HG03520 (cell line): ENCODE results near the gene WHAMM.
"Not testable (repeated sequence)": the region's sequence is repeated elsewhere in the genome, so short reads cannot be mapped to it uniquely, and the experiment has no call there.

ENCODE experiments used
- ATAC-seq: cut with Tn5 transposase; IDR thresholded peaks from one replicate; pipeline ENCODE4 v1.9.1; 2021; ENCODE audit warnings: mild to moderate bottlenecking, moderate library complexity; ENCODE audit not compliant: unreplicated experiment

WHAMM gene

DNA sequence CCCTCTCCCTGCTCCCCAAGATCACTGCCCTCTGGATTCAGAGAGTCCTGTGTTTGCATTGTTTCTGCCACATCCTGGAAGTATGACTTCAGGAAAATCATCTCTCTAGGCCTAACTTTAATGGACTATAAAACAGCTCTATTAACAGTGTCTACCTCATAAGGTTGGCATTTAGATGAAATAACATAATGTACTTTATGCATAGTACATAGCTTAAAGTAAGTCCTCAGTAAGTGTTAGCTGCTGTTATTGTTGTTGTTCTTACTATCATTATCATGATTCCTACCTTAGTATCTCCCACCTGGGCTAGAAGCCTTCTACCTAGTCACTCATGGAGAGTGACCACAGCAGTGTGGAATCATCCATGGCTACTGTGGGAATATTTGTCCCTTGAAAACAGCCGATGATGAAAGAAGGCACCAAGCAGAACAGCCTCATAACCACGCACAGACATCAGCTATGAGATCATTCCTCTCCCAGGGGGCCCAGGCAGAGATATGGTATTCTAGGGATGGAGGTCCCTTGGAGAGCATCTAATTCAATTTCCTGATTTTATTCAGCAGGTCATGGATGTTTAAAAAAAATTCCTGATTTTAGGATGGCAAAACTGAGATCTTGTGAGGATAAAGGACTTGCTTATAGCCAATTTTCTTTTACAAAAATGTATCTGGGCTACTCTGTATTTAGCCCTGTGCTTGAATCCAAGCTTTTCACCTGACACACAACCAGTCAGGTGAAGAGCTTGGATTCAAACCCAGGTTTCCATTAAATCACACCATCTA is 5.4 kb upstream of the WHAMM start:
- no peak for ATAC-seq

DNA sequence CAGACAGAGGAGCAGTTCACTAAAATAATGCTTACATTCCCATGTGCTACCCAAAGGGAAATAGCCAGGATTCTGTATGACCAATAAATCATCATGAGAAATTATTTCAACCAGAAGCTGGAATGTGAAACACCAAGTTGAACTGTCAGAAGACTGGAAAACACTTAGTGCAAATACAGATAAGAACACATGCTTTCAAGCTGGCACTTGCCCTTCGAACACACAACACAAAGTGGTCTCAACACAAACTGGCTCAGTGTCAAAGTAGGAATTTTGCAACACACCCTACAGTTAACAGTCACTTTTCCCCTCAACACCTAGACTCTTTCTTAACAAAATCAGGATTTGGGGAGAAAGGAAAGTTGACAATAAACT is 4.9 kb upstream of the WHAMM start:
- ATAC-seq, result no peak

DNA sequence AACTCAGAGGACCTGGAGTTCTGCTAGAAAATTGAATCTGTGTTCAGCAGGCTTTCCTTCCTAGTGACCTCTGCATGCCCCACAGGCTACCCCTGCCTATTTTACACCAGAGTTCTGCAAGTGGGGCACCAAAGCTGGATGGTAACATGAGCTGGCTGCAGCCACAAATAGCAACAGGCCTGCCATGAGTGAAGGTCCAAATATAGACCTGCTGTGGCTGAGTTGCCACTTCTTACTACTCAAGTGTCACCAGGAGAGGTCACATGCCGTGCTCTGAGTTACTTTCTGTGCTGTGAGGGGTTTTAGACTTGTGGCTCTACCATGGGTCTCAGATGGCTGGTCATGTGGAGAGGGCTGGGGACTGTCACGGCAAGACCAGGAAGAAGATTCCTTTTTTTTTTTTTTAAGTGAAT is 3.4 kb upstream of the WHAMM start, which contains the start of gene FSD2:
TSS of gene FSD2 (minus strand) at position 76 of the 413 bp plus-strand sequence. CDS start 18,679 bp downstream, outside the sequence.
- peak; percentile 41 for ATAC-seq

DNA sequence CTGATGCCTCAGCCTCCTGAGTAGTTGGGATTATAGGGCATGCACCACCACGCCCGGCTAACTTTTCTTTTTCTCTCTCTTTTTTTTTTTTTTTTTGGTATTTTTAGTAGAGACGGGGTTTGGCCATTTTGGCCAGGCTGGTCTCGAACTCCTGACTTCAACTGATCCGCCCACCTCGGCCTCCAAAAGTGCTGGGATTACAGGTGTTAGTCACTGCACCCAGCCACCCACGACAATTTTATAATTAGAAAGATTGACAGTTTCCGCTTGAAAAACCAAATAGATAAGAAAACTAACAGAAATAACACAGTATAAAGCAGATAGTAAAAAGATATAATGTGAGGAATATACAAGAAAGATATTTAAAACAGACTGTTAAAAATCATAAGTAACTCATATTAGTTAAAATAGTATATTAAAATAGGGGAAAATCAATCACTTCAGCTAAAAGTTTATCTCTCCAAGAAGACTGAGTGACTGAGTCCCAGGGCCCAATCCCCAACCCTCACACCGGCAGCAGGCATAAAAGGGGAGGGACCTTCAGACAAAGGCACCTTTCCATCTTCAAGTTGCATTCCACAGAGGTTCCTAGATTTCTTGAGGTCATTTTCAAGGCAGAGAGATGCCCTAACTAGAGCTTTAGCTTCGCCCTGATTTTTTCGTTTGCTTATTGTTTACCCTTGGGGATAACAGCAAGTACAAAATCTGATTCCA is 1.4 kb upstream of the WHAMM start:
- ATAC-seq, result no peak

DNA sequence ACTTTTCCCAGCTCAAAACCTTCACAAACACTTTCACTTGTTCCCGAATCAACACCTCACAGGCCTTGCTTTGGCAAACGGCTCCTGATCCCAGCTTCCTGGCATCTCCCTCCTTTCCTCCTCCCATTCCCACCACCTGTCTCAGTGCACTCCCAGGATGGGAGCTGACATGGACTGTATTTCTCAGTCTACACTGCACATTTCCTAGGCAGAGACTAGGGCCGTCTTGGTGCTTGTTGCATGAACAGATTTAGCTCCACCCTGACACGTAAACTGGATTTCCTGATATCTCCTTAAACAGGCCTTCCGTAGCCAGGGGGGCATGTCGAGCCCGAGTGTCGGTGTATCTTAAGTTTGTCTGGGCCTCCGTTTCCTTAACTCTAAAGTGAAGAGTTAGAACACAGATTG is 790 bp upstream of the WHAMM start:
- ATAC-seq, result no peak

DNA sequence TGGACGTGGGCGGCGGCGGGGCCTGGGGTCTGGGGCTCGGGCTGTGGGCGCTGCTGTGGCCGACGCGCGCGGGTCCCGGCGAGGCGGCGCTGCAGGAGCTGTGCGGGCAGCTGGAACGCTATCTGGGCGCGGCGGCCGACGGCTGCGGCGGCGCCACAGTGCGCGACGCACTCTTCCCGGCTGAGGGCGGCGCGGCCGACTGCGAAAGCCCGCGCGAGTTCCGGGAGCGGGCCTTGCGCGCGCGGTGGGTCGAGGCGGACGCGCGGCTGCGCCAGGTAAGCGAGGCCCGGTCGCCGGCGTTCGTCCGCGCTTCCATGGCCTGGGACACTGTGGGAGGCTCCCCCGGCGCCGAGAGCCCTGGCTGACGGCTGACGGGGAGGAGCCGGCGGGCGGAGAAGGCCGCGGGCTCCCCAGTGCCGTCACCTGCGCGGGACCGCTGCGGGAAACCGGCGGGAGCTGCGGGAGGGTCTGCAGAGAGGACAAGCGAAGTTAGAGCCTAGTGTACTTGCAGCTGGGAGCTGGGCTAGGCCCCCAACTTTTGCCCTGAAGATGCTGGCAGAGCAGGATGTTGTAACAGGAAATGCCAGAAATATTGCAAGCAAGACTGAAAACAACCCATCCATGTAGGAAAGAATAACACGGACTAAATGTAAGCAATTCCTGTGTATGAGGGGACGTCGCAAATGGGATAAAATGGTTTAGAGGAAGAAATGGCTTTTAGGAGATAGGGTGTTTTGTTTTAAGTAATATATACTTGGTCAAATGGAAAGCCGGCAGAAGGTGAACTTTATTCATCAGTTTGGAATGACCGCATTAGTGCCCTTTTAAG is 847 bp downstream of the WHAMM start:
- ATAC-seq, result peak; percentile 8

DNA sequence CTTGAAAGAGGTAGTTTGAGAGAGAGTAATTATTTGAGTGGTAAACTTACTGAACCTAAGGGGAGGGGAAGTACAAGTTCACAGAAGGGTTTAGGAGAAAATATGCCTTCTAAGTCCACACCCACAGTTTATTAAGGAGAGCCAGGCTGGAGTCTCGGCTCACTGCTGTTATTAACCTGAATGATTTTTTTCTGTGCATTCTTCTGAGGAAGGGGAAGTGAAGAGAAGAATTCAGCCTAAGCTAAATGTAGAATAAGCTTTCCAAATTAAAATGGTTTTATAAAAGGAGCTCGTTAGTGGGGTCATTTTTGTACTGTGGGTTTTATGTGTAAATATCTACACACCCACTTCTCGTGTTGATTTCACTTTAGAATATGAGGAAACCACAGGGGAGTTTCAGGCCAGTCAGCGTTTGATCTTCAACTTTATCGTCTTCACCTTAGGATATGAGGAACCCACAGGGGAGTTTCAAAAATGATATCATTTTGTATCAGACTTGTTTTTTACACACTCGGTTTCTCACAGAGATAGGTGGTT is 1.5 kb downstream of the WHAMM start:
- no peak for ATAC-seq

DNA sequence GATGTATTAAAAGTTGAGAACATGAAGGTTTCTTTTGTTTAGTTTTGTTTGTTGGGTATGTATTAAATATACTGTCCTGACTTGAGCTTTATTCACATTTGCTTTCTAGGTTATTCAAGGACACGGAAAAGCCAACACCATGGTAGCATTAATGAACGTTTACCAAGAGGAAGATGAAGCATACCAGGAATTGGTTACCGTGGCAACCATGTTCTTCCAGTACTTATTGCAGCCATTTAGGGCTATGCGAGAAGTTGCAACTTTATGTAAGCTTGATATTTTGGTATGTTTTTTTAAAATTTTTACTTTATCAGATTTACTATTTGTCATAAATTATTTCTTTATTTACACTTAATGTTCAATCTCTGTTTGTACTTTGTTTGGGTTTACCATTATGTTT is 3.6 kb downstream of the WHAMM start:
- ATAC-seq, result no peak

DNA sequence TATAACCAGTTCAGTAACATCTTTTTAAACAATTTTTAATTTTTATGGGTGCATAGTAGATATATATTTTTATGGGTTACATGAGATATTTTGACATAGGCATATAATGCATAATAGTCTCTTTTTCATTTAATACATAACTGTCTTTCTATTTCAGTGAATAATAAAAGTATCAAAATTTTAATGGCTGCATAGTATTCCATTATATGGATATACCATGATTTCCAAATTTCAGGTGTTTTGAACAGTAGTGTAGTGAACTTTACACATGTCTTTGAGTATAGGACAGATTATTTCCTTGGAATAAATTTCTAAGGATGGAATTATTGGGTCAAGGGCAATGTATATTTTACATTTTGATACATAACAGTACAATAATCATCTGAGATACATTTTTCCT is 10.7 kb downstream of the WHAMM start:
- no peak for ATAC-seq

DNA sequence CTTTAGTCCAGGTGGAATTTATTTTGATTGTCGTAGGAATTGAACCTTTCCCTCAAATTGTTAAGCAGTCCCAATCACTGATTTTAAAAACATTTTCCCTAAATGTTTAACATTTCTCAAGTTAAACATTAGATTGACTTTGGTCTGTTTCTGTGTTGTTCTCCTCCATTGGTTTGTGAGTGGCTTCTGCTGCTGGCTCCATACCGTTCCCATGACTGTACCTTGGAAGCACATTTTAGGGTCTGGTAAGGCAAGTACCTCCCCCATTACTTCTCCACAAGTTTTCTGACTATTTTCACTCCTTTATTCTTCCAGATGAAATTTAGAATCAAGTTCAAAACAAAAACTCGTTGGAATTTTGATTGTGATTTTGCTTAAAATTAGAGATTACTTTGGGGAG is 12.0 kb downstream of the WHAMM start:
- ATAC-seq, result not testable (repeated sequence)

DNA sequence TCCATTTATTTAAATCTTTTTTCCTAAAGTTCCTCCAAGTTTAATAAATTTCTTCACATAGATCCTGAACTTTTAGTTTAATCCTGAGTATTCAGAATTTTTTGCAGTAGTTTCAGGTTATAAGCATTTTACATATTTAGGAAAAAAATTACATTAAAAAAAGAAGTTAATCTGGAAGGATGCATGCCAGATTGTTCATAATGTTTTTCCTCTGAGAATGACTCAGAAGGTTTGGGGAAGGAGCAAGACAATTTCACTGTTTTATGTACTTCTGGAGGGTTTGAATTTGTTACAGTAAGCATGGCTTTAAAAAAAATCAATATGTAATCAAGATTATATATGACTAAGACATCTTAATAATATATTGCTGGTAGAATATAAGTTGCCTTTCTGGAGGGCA is 12.4 kb downstream of the WHAMM start:
- ATAC-seq, result not testable (repeated sequence)

DNA sequence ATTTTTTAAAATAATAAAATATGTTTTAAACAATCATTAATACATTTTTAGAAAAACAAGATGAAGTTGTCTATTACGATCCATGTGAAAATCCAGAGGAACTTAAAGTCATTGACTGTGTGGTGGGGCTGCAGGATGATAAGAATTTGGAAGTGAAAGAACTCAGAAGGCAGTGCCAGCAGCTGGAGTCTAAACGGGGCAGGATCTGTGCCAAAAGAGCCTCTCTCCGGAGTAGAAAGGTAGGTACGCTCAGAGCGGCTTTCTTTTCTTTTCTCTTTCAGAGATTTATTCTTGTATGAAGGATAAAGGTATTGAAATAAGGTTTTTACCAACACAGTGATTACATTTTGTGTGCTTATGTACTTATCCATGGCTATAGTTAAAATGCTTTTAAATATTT is 13.6 kb downstream of the WHAMM start:
- no peak for ATAC-seq

DNA sequence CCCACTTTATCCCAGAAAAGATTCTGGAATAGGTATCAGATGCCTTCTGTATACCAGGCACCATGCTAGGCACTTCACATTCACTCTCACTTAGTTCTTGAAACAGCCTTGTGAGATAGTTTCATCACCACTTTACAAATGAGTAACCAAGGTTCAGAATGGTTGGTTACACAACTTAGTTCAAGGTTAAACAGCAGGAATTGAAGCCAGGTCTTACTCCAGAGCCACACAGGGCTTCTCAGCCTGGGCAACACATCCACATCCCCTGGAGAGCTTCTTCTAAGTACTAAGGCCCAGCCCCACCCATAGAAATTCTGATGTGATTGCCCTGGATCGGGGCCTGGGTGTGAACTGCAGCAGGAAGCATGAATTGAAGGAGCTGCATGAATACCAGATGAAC is 18.6 kb downstream of the WHAMM start:
- ATAC-seq, result no peak

DNA sequence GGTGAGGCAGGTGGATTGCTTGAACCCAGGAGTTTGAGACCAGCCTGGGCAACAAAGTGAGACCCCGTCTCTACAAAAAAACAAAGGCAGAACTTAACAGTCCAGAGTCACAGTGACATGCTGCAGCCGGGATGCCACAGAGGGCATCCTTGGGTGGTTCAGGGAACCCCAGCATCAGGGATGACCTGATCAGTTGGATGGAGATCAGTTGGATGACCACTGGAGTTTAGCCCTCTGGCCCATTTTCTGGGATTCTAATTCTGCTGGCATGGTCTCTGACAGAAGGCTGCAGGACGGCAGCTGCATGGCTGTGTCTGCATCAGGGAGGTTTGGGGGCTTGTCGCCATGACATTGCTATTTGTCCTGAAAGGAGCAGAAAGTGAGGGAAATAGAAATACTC is 19.8 kb downstream of the WHAMM start:
- ATAC-seq, result no peak

DNA sequence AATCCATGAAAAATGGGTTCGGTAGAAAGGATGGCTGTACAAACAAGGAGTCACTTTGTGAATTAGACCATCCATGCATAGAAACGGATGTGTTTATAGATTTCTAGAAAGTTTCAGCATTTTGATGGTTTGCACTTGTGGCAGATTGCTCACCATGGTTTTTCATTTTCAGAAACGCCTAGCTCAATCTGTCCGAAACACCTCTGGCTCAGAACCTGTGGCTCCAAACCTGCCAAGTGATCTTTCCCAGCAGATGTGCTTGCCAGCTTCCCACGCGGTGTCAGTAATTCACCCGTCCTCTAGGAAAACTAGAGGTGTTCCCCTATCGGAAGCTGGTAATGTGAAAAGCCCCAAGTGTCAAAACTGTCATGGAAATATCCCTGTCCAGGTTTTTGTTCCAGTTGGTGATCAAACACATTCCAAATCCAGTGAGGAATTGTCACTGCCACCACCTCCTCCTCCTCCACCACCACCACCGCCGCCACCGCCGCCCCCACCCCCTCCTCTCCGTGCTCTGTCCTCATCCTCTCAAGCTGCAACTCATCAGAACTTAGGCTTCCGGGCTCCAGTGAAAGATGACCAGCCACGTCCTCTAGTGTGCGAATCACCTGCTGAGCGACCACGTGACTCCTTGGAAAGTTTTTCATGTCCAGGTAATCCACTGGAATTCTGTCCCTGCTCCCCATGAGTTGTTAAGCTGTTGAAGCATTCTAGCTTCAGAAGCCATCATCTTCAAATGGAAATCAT is 21.2 kb downstream of the WHAMM start:
- no peak for ATAC-seq

DNA sequence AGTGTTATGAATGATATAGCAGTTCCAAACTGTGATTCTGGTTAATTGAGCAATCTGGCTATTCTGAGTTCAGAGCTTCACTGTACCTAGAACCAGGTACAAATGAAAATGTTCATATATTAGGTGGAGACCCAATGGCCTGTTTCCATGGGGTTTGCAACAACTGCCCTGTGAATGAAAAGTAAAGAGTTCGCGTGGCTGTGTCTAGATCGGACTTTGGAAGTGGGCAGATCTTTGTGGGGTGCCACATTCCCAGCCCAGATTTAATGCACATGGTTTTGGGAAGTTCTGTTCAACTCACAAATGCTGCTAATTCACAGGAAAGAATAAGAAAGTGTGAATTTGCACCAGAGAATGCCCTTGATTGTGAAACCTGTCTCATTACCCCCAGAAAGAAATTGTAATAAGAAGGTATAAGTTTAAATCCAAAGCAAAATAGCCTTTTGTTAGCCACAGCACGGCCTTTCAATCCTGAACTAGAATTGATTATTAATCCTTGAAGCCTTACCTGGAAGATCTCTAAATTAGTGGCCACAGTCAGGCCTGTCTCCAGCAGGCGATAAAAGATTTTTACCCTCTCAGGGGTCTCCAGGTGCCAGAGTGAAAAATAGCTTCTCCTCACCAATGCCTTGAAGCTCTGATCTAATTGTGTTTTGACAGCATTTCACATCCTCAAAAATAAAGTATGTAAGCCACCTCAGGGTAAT is 22.6 kb downstream of the WHAMM start:
- no peak for ATAC-seq

DNA sequence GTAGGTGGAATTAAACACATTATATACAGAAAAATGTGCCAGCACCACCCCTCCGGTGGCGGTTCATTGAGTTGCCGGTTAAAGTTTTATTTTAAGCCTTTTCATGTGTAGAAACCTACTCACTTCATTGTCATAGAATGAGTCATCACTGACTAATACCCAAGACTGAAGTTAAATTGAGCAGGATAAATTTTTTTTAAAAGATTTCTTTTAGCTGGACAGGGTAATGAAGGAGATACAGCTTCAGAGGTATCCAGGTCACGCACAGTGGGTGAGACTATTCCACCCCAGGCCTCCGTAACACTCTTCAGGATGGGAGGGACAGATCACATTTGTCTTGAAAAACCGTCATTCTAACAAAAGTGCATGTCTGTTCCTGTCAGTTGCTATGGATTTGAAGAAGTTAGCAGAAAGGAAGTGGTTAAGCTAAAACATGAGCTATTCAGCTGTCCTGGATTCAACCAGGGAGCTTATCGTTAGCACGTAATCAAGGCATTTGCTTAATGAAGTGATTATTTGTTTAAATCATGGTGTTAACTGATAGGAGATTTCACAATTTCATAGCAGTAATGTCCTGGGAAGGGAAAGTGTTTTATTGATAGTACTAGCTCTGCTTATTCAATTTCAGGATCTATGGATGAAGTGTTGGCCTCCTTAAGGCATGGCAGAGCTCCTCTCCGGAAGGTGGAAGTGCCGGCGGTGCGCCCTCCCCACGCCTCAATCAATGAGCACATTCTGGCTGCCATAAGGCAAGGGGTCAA is 23.4 kb downstream of the WHAMM start:
- peak; percentile 85 for ATAC-seq

DNA sequence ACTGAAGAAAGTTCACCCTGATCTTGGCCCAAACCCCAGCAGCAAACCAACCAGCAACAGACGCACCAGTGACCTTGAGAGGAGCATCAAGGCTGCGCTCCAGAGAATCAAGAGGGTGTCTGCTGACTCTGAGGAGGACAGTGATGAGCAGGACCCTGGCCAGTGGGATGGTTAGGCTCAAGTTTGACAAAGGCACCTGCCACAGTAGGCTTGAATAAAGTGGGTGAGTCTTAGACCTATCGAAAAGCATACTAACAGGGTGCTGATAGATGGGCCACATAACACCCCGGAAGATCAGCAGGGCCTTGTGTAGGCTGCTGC is 23.9 kb downstream of the WHAMM start:
- no peak for ATAC-seq

DNA sequence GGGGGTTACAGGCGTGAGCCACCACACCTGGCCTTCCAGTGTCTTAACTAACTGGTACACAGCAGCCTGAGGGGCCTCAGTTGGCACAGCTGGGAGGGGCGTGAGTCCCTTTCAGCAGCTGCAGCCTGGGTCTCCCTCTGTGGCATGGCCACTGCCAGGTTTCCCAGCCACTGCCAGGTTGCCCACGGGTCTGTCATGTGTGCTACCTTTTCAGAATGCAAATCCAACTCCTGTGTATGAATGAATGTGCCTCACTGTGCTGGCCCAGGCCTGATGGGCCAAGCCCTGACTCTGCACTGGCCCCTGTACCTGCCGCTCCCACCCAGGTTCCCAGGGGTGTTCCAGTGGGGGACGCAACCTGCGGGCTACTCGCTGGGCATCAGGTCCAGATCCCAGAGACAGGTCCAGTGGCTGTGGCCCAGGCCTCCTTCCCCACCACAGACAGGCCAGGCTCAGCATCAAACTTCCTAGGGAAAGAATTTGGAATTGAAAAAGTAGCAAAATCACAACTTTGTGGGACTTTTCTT is 26.0 kb downstream of the WHAMM start:
- no peak for ATAC-seq
